B cell (primary cell): ENCODE measurements around the gene BIRC7. TPM values are rescaled to one million over a fixed set of nuclear protein-coding genes. Genes with fewer than 3 reads are reported as not detected.
A peak's percentile ranks its signal among the peaks of the same experiment; 100 is the strongest.

Experiments used
- ATAC-seq: fragments of 200-7000 bp; cut with Tn5 transposase; one replicate; pipeline ENCODE4 v1.10.0; 2021; ENCODE audit warnings: low read depth, mild to moderate bottlenecking, moderate number of reproducible peaks, moderate library complexity
- CTCF ChIA-PET: fragments of 350-600 bp; sonication (Branson Sonifier 250); formaldehyde crosslinking; loops from one replicate; lab custom pipeline; 2021; ENCODE audit warnings: antibody characterized with exemption, inconsistent platforms; lab: Charles Lee
- POLR2A ChIA-PET: fragments of 350-600 bp; sonication (Branson Sonifier 250); formaldehyde crosslinking; loops from one replicate; lab custom pipeline; 2021; ENCODE audit warnings: antibody characterized with exemption; lab: Charles Lee
- DNase-seq: peaks from one replicate; pipeline ENCODE4 v3.0.0; 2013
- H2AFZ ChIP-seq: 2 replicates; pipeline ENCODE4 v1.6.1; 2012; ENCODE audit warnings: mild to moderate bottlenecking, low read depth, low read length; ENCODE audit not compliant: insufficient read depth, poor library complexity, severe bottlenecking
- H3K27ac ChIP-seq, 2 donors: 1 replicate in 1 of 2; 2 replicates in 1 of 2; pipeline ENCODE4 v1.5.1; 2012 to 2013; ENCODE audit warnings: low read length in 2 of 2, mild to moderate bottlenecking in 2 of 2, moderate library complexity in 1 of 2
- H3K27me3 ChIP-seq, 4 experiments: fragments of 200-600 bp in 1 of 4; sonication (generic) in 1 of 4; replicated peaks in 1 of 4; 1 replicate in 2 of 4; 2 replicates in 2 of 4; pipeline versions ENCODE4 v1.6.1 to v1.7.0; 2013 to 2016; ENCODE audit warnings: low read length in 3 of 4, mild to moderate bottlenecking in 2 of 4, mixed read lengths in 1 of 4, moderate library complexity in 1 of 4; ENCODE audit not compliant: insufficient read depth in 4 of 4, control insufficient read depth in 3 of 4; ENCODE audit errors: control extremely low read depth in 1 of 4
- H3K36me3 ChIP-seq, 2 experiments: replicated peaks in 1 of 2; 1 replicate in 1 of 2; 2 replicates in 1 of 2; pipeline versions ENCODE4 v1.6.1 to v1.7.1; 2013; ENCODE audit warnings: low read length in 1 of 2; ENCODE audit not compliant: insufficient read depth in 2 of 2, control insufficient read depth in 1 of 2; ENCODE audit errors: control extremely low read depth in 1 of 2, extremely low read depth in 1 of 2
- H3K4me1 ChIP-seq, 2 donors: fragments of 200-600 bp in 1 of 2; sonication (generic) in 1 of 2; 1 replicate in 1 of 2; 2 replicates in 1 of 2; pipeline versions ENCODE4 v1.5.1 to v1.6.1; 2013 to 2017; ENCODE audit warnings: low read length in 2 of 2; ENCODE audit not compliant: control insufficient read depth in 2 of 2, insufficient read depth in 2 of 2
- H3K4me2 ChIP-seq: replicated peaks from 2 replicates; pipeline ENCODE3; 2012; ENCODE audit warnings: mild to moderate bottlenecking, low read depth, low read length; ENCODE audit not compliant: poor library complexity, severe bottlenecking
- H3K4me3 ChIP-seq, 5 experiments: fragments of 200-600 bp in 1 of 5; sonication (generic) in 1 of 5; 1 replicate in 3 of 5; 2 replicates in 2 of 5; pipeline versions ENCODE4 v1.5.1 to v1.7.0; 2011 to 2016; ENCODE audit warnings: low read length in 4 of 5, mild to moderate bottlenecking in 4 of 5, low read depth in 2 of 5, control low read depth in 1 of 5, moderate library complexity in 1 of 5; ENCODE audit not compliant: insufficient read depth in 1 of 5; ENCODE audit errors: control extremely low read depth in 1 of 5, extremely low read depth in 1 of 5
- H3K79me2 ChIP-seq: fragments of 200-600 bp; sonication (generic); one replicate; pipeline ENCODE4 v1.6.0; 2016; ENCODE audit warnings: low read length; ENCODE audit not compliant: control insufficient read depth, insufficient read depth
- H3K9ac ChIP-seq: fragments of 200-600 bp; sonication (generic); 2 replicates; pipeline ENCODE4 v1.6.1; 2017; ENCODE audit warnings: mild to moderate bottlenecking, low read length, moderate library complexity
- H3K9me3 ChIP-seq, 3 donors: one replicate each; pipeline versions ENCODE4 v1.6.1 to v1.7.1; 2013; ENCODE audit warnings: low read length in 2 of 3; ENCODE audit not compliant: control insufficient read depth in 2 of 3, insufficient read depth in 1 of 3; ENCODE audit errors: control extremely low read depth in 1 of 3
- H4K20me1 ChIP-seq: 2 replicates; pipeline ENCODE4 v1.6.0; 2012; ENCODE audit warnings: mild to moderate bottlenecking, low read length; ENCODE audit not compliant: insufficient read depth, control insufficient read depth, poor library complexity, severe bottlenecking
- H3K27ac Mint-ChIP-seq: one replicate; pipeline ENCODE4 v1.8.0; 2021; ENCODE audit warnings: mixed read lengths
- H3K27me3 Mint-ChIP-seq: one replicate; pipeline ENCODE4 v1.8.0; 2021; ENCODE audit warnings: mixed read lengths
- H3K4me1 Mint-ChIP-seq: one replicate; pipeline ENCODE4 v1.8.0; 2021; ENCODE audit warnings: mixed read lengths
- H3K4me3 Mint-ChIP-seq: one replicate; pipeline ENCODE4 v1.8.0; 2021; ENCODE audit warnings: mixed read lengths
- H3K9me3 Mint-ChIP-seq: one replicate; pipeline ENCODE4 v1.8.0; 2022; ENCODE audit warnings: mixed read lengths; ENCODE audit not compliant: insufficient read depth
- EZH2 ChIP-seq: IDR thresholded peaks from 2 replicates; pipeline ENCODE4 v1.6.1; 2012; ENCODE audit warnings: borderline replicate concordance, low read depth, mild to moderate bottlenecking, moderate library complexity, low read length; ENCODE audit not compliant: insufficient read depth, poor library complexity, severe bottlenecking
- WGBS: methylation state at CpG from one replicate; pipeline ENCODE4 v1.1.5; 2013; ENCODE audit warnings: missing lambda C conversion rate; ENCODE audit not compliant: insufficient coverage; 5-methylcytosine and 5-hydroxymethylcytosine counted together
- intact Hi-C: fragments of 100-400 bp; cut with micrococcal nuclease; formaldehyde crosslinking; loops from one replicate; pipeline ENCODE4 v1.10.0; 2022
- polyA plus RNA-seq: library from polyadenylated mRNA; depleted of rRNA; stranded (reverse); fragments of >200 nt; gene quantifications from 2 replicates; pipeline ENCODE4 v1.2.3, GENCODE V29; 2012
- total RNA-seq, 2 donors: library from RNA; stranded (reverse); fragments of 120-200 nt in 1 of 2; gene quantifications; 1 replicate in 1 of 2; 2 replicates in 1 of 2; pipeline versions ENCODE4 v1.2.3 to v1.2.4, GENCODE V29; 2013 to 2022
- TF ChIP-seq, protein P1 (sequence below): fragments of 200-600 bp; IDR thresholded peaks from one replicate; pipeline ENCODE4 v1.8.0; 2022; ENCODE audit warnings: antibody characterized with exemption, mild to moderate bottlenecking

Gene BIRC7
- total and polyA plus RNA-seq, 2 donors (not counting 1 experiment from before 2014, with no cell fraction given): 0.12 TPM; not detected in 1

DNA sequence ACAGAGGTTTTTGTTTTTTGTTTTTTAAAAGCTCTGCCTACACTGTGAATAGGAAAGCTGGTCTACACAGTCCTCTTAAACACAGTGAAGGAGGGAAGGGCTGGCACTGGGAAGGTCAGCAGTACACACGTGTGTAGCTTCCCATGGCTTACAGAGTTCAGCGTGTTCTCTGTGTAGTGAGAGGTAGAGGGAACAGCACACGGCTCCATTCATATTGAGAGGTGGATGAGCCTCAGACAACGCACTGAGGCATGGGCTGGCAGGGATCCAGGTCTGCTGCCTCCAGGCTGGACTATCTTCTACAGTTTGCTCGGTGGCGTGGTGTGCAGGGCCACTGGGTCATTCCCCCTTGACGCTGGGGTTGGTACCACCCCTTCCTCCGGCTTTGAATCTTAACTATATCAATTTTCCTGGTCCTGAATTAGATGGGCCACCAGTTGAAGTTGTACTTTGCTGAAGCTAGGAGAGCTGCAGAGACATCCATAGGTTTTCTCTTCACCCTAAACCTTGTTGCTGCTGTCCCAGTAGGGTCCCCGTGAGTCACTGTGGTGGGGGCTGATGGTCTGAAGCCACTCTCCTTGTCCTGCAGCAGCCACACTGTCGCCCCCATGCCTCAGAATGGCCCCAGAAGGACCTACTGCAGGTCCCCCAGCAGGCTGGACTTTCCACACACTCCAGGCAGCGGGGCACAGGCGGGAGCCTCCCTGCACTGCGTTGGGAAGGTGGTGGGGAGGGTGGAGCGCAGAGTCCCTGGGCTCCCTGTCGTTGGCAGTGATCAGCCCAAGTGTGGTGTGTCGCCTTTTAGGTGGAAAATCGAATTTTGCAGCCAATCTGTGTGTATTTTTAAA is 38.9 kb downstream of the BIRC7 start:
- Histone ChIP-seq H2AFZ (no peak overlapping the region), H3K27ac (no peak overlapping the region), H3K36me3 (peaks cover 0 to 19% of the 10 kb centered on the region in 2 experiments), H3K27me3 (no peaks in the 10 kb centered on the region), H3K9me3 (no peaks in the 10 kb centered on the region), H3K79me2 (peaks cover 47% of the 10 kb centered on the region), H3K4me3 (no peak overlapping the region), H4K20me1 (peaks cover 45% of the 10 kb centered on the region), H3K4me1 (peaks cover 13 to 16% of the 10 kb centered on the region in 2 donors), H3K4me2 (no peak overlapping the region), H3K9ac (no peak overlapping the region)
- Mint-ChIP-seq H3K27me3 (no peaks in the 10 kb centered on the region), H3K27ac (no peak overlapping the region), H3K4me1 (peaks cover 27% of the 10 kb centered on the region), H3K9me3 (no peaks in the 10 kb centered on the region), H3K4me3 (peak overlapping the region; percentile 52)
- DNase-seq (no peak), ATAC-seq (no peak)
- TF ChIP-seq, protein P1, sequence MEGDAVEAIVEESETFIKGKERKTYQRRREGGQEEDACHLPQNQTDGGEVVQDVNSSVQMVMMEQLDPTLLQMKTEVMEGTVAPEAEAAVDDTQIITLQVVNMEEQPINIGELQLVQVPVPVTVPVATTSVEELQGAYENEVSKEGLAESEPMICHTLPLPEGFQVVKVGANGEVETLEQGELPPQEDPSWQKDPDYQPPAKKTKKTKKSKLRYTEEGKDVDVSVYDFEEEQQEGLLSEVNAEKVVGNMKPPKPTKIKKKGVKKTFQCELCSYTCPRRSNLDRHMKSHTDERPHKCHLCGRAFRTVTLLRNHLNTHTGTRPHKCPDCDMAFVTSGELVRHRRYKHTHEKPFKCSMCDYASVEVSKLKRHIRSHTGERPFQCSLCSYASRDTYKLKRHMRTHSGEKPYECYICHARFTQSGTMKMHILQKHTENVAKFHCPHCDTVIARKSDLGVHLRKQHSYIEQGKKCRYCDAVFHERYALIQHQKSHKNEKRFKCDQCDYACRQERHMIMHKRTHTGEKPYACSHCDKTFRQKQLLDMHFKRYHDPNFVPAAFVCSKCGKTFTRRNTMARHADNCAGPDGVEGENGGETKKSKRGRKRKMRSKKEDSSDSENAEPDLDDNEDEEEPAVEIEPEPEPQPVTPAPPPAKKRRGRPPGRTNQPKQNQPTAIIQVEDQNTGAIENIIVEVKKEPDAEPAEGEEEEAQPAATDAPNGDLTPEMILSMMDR: no peak
- TF ChIP-seq EZH2: no peak
- POLR2A ChIA-PET: no interaction called here
- intact Hi-C loops: no loop called here
- CTCF ChIA-PET: no interaction called here
- 92% methylated on average over 14 of the region's 17 CpGs for WGBS

DNA sequence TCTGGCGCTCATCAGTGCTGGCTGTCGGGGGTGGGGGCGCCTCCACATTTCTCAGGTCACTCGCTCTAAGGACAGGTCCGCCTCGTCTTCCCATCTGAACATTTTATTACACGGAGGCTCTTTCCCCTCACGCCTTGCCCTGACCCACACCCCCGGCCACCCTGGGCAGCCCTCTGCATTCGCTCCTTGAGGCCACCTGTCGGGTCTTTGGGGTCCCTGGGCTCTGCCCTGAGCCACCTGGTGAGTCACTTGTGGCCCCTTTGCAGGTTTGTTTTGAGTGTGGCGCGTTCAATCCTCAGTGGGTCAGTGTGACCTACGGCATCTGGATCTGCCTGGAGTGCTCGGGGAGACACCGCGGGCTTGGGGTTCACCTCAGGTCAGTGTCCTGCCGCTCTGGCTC is 40.1 kb downstream of the BIRC7 start:
- Histone ChIP-seq H3K27me3 (no peaks in the 10 kb centered on the region), H3K4me2 (no peak overlapping the region), H3K79me2 (peaks cover 47% of the 10 kb centered on the region), H3K9me3 (no peaks in the 10 kb centered on the region), H4K20me1 (peaks cover 45% of the 10 kb centered on the region), H3K9ac (no peak overlapping the region), H3K4me3 (no peak overlapping the region), H3K36me3 (peaks cover 0 to 30% of the 10 kb centered on the region in 2 experiments), H3K27ac (no peak overlapping the region), H2AFZ (no peak overlapping the region), H3K4me1 (peaks cover 13 to 16% of the 10 kb centered on the region in 2 donors)
- POLR2A ChIA-PET: no interaction called here
- no peak for DNase-seq
- ATAC-seq: no peak
- no peak for TF ChIP-seq EZH2
- TF ChIP-seq, protein P1: no peak
- Mint-ChIP-seq H3K27me3 (no peaks in the 10 kb centered on the region), H3K9me3 (no peaks in the 10 kb centered on the region), H3K4me1 (peaks cover 25% of the 10 kb centered on the region), H3K27ac (no peak overlapping the region), H3K4me3 (no peak overlapping the region)
- WGBS: 98% methylated on average over 18 of the region's 18 CpGs
- CTCF ChIA-PET: no interaction called here
- intact Hi-C loops: no loop called here
